GM12875 (cell line): Measurements from ENCODE around the gene PRRG3.

Experiments used
- H3K4me3 ChIP-seq: one replicate; pipeline ENCODE4 v1.5.1; 2011; ENCODE audit warnings: low read depth, low read length, control low read depth
- TF ChIP-seq, protein P1 (sequence below): IDR thresholded peaks from 2 replicates; pipeline ENCODE4 v1.5.1; 2011; ENCODE audit warnings: low read depth, mild to moderate bottlenecking, control low read depth, inconsistent platforms, low read length, moderate library complexity, borderline replicate concordance; ENCODE audit not compliant: insufficient read depth

Gene PRRG3

DNA sequence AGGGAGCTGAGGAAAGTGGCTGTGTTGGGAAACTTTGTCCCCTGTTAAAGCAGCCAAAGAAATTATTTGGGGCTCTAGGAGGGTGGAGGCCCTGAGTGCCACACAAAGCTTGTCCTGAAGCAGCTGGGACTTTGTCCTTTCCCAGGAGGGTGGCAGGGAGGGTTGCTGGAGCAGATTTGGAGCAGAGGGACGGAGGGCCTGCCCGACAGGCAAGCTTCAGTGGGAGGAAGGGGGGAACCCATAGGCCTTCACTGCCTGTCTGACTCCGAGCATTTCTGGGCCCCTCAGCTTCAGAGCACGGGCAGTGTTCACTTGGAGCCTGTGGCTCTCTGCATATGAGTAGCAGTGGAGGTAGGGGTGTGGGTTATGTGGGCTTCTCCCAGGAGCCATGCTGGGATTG is 32.1 kb downstream of the PRRG3 start:
- H3K4me3 ChIP-seq = no peak overlapping the region
- TF ChIP-seq, protein P1, sequence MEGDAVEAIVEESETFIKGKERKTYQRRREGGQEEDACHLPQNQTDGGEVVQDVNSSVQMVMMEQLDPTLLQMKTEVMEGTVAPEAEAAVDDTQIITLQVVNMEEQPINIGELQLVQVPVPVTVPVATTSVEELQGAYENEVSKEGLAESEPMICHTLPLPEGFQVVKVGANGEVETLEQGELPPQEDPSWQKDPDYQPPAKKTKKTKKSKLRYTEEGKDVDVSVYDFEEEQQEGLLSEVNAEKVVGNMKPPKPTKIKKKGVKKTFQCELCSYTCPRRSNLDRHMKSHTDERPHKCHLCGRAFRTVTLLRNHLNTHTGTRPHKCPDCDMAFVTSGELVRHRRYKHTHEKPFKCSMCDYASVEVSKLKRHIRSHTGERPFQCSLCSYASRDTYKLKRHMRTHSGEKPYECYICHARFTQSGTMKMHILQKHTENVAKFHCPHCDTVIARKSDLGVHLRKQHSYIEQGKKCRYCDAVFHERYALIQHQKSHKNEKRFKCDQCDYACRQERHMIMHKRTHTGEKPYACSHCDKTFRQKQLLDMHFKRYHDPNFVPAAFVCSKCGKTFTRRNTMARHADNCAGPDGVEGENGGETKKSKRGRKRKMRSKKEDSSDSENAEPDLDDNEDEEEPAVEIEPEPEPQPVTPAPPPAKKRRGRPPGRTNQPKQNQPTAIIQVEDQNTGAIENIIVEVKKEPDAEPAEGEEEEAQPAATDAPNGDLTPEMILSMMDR = no peak

DNA sequence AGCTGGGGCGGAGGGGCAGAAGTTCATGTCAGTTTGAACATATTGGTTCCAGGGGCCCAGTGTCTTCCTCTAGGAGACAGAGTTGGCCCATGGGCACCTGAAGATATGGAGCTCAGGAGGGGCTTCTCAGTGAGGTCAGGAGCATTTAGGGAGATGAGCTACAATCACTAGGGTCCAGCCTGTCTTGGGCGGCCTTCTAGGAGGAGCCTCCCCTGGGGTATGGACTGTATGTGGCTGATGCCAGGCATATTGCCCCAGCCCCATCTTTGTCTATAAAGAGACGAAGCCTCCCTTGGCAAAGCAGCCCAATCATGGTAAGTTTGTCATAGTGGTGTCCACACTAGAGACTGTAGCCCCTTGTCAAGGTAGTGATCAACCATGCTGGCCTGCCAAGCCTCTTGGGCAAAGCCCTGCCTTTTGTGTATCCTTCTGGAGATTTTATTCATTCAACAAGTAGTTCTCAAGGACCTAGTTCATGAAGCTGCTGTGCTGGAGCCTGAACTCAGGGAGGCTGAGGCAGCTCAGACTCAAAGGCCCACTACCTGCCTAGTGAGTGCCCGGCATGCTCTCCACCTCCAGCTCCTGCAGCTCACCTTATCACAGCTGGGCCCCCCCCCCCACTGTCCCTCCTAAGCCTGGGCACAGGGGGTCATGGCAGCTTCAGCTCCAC is 33.9 kb downstream of the PRRG3 start:
- H3K4me3 ChIP-seq = no peak overlapping the region
- TF ChIP-seq, protein P1 = no peak

DNA sequence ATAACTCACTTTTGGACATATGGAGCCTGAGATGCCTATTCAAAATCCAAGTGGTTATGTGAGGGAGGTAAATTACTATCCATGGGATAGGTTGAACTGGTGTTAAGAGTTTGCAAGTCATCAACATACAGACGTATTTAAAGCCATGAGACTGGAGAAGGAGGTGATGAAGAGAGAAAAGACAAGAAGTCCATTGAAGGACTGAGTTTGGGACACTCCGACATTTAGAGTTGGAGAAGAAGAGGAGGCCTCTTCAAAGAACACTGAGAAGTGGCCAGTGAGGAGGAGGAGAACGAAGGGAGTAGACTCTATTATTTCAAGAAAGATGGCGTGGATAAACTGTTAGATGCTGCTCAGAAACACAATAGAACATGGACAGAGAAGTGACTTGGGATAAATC is 39.2 kb downstream of the PRRG3 start, which contains the start of gene CNGA2:
CNGA2 (plus strand) TSS at position 301 of the 400 bp plus-strand sequence. CDS start 3,738 bp downstream, outside the sequence.
- H3K4me3 ChIP-seq = no peak within 1 kb of the TSS
- TF ChIP-seq, protein P1 = no peak

DNA sequence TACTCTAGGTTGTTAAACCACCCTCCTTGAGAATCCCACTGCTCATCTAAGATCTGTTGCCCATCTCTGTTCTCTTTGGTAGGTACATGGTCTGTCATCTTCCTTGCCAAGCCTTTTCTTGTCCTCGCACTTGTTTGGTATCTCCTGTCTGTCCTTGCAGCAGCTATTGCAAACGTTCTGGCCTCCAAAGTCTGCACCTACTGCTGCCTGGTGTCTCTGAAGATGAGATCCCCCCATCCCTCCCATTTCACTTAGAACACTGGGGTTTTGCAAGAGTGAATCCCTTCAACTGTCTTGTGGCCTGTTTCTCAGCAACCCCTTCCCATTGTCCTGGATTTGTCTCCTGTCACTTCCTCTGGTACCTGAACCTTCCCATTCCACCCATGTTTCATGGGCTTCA is 40.0 kb downstream of the PRRG3 start:
- H3K4me3 ChIP-seq = no peak overlapping the region
- TF ChIP-seq, protein P1 = no peak

DNA sequence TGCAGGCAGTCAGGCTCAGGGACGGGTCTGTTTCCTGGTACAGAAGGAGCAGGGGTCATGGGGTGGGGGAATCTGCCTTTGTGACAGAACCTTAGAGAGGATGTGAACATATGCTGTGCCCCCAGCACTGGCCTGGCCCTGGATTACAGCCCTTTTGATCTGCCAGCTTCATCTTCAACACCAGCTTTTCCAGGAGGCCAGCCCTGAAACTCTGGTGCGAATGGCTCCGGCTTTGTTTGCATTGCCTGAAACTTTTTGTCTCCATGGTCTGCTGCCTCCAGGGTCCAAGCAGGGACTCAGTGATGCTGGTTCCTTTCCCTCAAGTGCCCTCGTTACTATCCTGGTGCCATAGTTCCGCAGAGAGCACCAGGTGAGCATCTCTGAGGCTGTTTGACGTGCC is 41.4 kb downstream of the PRRG3 start:
- H3K4me3 ChIP-seq = no peak overlapping the region
- TF ChIP-seq, protein P1 = no peak

DNA sequence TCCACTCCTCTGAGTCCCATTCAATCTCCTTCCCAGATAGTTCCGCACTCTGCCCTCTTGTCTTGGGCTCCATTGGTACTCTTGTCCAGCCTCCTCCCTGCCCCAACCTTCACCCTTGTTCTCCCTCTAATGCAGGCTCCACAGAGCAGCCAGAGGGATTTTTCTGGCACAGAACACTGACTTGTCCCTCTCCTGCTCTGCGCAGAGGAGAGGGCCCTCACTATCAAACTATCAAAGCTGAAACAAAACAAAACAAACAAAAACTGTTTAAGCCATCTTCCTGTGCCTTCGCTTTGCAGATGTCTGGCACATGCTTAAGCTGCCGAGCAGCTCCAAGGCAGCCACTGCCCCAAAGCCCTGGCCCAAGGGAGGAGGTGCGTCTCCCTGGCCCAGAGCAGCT is 42.2 kb downstream of the PRRG3 start:
- TF ChIP-seq, protein P1 = no peak
- no peak overlapping the region for H3K4me3 ChIP-seq

DNA sequence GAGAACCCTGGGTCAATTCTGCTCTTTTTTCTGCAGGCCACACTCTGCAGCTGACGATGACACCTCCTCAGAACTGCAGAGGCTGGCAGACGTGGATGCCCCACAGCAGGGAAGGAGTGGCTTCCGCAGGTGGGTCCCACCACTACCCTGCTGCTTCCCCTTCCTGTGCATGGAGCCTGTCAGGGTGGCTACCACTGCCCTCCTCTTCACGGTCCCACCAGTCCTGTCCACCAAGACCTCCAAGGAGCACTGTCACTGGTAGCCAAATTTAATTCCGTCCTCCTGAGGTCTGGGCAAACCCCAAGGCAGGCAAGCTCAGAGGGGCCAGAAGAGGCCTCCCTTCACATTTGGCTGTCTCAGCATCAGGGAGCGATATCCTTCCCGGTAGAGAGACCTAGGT is 43.5 kb downstream of the PRRG3 start:
- TF ChIP-seq, protein P1 = no peak
- no peak overlapping the region for H3K4me3 ChIP-seq
